Memory B cell (primary cell): Measurements from ENCODE around the gene PYDC2.

Experiments used
- ATAC-seq: fragments of 150-1000 bp; cut with Tn5 transposase; 2 replicates; pipeline ENCODE4 v1.10.0; 2021; ENCODE audit warnings: low read depth, mild to moderate bottlenecking, moderate library complexity
- DNase-seq, 2 donors: peaks; one replicate each; pipeline ENCODE4 v3.0.0; 2022; ENCODE audit warnings: low spot score in 2 of 2
- H3K27ac Mint-ChIP-seq: one replicate; pipeline ENCODE4 v1.8.0; 2022; ENCODE audit warnings: mild to moderate bottlenecking, moderate library complexity, mixed read lengths
- H3K27me3 Mint-ChIP-seq: one replicate; pipeline ENCODE4 v1.8.0; 2022; ENCODE audit warnings: mixed read lengths
- H3K36me3 Mint-ChIP-seq: one replicate; pipeline ENCODE4 v1.8.0; 2022; ENCODE audit warnings: mild to moderate bottlenecking, mixed read lengths
- H3K4me1 Mint-ChIP-seq: one replicate; pipeline ENCODE4 v1.8.0; 2022; ENCODE audit warnings: mixed read lengths
- H3K4me3 Mint-ChIP-seq: one replicate; pipeline ENCODE4 v1.8.0; 2022; ENCODE audit warnings: mild to moderate bottlenecking, moderate library complexity, mixed read lengths
- H3K9me3 Mint-ChIP-seq: one replicate; pipeline ENCODE4 v1.8.0; 2022; ENCODE audit warnings: mixed read lengths

PYDC2 gene

GRCh38 chr3:191492601-191493000, 31.6 kb downstream of the PYDC2 start:
- H3K4me1 Mint-ChIP-seq: no peaks in the 10 kb centered on the region
- ATAC-seq (no peak), DNase-seq (no peak)
- H3K27me3 Mint-ChIP-seq: peaks cover 2% of the 10 kb centered on the region
- no peak overlapping the region for H3K4me3 Mint-ChIP-seq
- no peak overlapping the region for H3K27ac Mint-ChIP-seq
- no peaks in the 10 kb centered on the region for H3K36me3 Mint-ChIP-seq
- H3K9me3 Mint-ChIP-seq: peaks cover 2% of the 10 kb centered on the region

DNA sequence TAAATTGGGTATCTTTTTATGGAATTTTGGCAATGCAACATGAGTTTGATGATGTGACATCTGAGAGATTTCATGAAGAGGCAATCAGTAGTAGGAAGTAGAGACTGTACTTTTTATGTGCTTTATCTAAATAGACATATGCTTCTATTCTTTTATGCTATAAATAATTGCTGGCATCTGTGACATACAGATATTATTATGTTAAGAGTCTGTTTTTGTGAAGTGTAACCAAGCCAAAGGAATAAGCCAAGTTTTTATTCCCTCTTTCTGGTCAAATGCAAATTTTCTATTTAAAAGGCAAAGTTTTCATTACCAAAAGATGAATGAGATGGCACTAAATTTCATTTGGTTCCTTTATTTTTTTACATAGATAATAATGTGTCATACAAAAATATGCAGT, 32.4 kb downstream of the PYDC2 start:
- no peak for DNase-seq
- ATAC-seq: no peak
- no peaks in the 10 kb centered on the region for H3K4me1 Mint-ChIP-seq
- no peaks in the 10 kb centered on the region for H3K36me3 Mint-ChIP-seq
- H3K9me3 Mint-ChIP-seq: peaks cover 2% of the 10 kb centered on the region
- H3K27me3 Mint-ChIP-seq: peaks cover 2% of the 10 kb centered on the region
- H3K27ac Mint-ChIP-seq: no peak overlapping the region
- H3K4me3 Mint-ChIP-seq: no peak overlapping the region

GRCh38 chr3:191499307-191500080, 38.5 kb downstream of the PYDC2 start:
- peaks cover 11% of the 10 kb centered on the region for H3K27me3 Mint-ChIP-seq
- H3K27ac Mint-ChIP-seq: no peak overlapping the region
- H3K4me1 Mint-ChIP-seq: peaks cover 2% of the 10 kb centered on the region
- no peak overlapping the region for H3K4me3 Mint-ChIP-seq
- ATAC-seq (no peak), DNase-seq (no peak)
- no peaks in the 10 kb centered on the region for H3K36me3 Mint-ChIP-seq
- H3K9me3 Mint-ChIP-seq: peaks cover 2% of the 10 kb centered on the region

DNA sequence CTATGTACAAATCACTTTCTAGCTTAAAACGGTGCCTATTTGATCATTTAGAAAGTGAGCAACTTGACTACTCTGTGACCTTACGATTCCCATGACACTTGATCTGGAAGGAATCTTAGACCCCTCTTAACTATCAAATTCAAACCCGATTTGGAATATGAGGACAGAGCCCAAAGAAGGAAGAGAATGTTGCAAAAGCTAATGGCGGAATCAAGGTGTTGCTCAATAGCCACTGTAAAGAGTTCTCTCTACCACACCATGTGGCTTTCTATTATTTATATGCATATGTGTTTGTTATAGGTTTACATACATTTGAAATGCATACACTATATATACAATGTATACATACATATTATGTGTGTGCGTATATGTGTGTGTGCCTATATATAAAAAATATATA, 39.9 kb downstream of the PYDC2 start:
- no peak overlapping the region for H3K27ac Mint-ChIP-seq
- H3K36me3 Mint-ChIP-seq: no peaks in the 10 kb centered on the region
- no peak for ATAC-seq
- peaks cover 2% of the 10 kb centered on the region for H3K4me1 Mint-ChIP-seq
- DNase-seq: no peak
- peaks cover 10% of the 10 kb centered on the region for H3K27me3 Mint-ChIP-seq
- no peak overlapping the region for H3K4me3 Mint-ChIP-seq
- H3K9me3 Mint-ChIP-seq: peaks cover 1% of the 10 kb centered on the region

GRCh38 chr3:191502583-191502982, 41.6 kb downstream of the PYDC2 start:
- no peak overlapping the region for H3K27ac Mint-ChIP-seq
- peaks cover 2% of the 10 kb centered on the region for H3K4me1 Mint-ChIP-seq
- H3K4me3 Mint-ChIP-seq: no peak overlapping the region
- H3K9me3 Mint-ChIP-seq: no peaks in the 10 kb centered on the region
- DNase-seq (no peak), ATAC-seq (no peak)
- H3K27me3 Mint-ChIP-seq: peaks cover 9% of the 10 kb centered on the region
- no peaks in the 10 kb centered on the region for H3K36me3 Mint-ChIP-seq

- Mint-ChIP-seq H3K4me1 (no peaks in the 10 kb centered on the region), H3K4me3 (no peak overlapping the region), H3K27ac (no peak overlapping the region), H3K27me3 (peaks cover 5% of the 10 kb centered on the region), H3K9me3 (no peaks in the 10 kb centered on the region), H3K36me3 (no peaks in the 10 kb centered on the region)
- ATAC-seq (no peak), DNase-seq (no peak)
These were observed 48.1 kb downstream of the PYDC2 start for GRCh38 chr3:191509078-191509477.
